ENCODE data around the gene S100A2.

DNA sequence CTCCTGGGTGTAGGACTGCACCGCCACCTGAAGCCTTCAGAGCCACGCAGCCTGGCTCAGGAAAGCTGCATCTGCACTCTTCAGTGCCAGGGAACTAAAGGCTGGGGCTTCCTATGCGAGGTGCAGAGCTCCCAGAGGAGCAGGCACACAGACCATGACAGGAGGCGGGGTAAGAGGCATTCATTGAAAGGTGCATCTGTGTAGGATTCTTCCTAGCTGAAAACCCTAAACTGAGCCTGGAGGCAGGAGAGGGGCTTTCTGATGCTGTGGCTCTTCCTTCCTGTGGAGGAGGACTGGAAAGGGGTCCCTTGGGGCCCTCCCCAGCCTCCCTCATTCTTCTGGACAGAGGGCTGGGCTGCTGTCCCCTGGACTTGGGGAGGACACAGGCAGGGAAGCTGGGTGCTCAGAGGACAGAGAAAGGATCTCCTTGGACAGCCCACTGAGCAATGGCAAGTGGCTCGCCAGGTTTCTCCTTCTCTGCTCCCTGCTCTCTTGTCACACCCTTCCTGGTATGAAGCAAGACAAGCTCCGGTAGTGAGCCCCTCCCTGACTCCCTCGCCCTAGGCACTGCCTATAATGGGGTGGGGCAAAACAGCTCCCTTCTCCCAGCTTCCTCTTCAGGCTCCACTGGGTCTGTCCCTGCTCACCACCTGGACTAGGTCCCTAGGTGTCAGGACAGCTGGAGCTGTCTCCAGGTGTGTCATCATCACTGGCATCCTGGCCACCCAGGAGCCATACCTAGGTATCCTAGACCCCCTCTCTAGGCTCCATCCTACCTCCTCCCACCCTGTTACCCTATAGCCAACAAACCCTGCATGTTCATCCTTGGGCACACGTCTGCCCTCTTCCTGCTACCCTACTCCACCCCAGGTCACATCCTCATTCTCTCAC, 49.9 kb downstream of the S100A2 start:
- TF ChIP-seq GATA3 (IDR thresholded peaks at IDR 0.05; ENCODE audit: low read depth, low read length) (no peak), GATA2 (IDR thresholded peaks at IDR 0.05; ENCODE audit: low read depth, low read length) (no peak)
